H9 (cell line): ENCODE measurements around the gene AZI2. TPM values are rescaled to one million over a fixed set of nuclear protein-coding genes. Genes with fewer than 3 reads are reported as not detected.

Experiments used
- DNase-seq: peaks from one replicate; pipeline ENCODE4 v3.0.0-alpha.2; 2017
- H2AFZ ChIP-seq: one replicate; pipeline ENCODE4 v1.6.1; 2013; ENCODE audit warnings: mild to moderate bottlenecking, low read length, control low read depth, moderate library complexity
- H2AK5ac ChIP-seq: 2 replicates; pipeline ENCODE4 v1.6.1; 2013; ENCODE audit warnings: low read length, control low read depth, mixed read lengths; ENCODE audit not compliant: insufficient read length
- H2BK120ac ChIP-seq: one replicate; pipeline ENCODE4 v1.6.1; 2013; ENCODE audit warnings: low read depth, mild to moderate bottlenecking, low read length, control low read depth, inconsistent platforms; ENCODE audit not compliant: poor library complexity, severe bottlenecking
- H2BK12ac ChIP-seq: 2 replicates; pipeline ENCODE4 v1.6.1; 2013; ENCODE audit warnings: low read length, control low read depth, mixed read lengths, low read depth; ENCODE audit not compliant: insufficient read length
- H2BK15ac ChIP-seq: 2 replicates; pipeline ENCODE4 v1.6.1; 2013; ENCODE audit warnings: low read depth, low read length, control low read depth
- H2BK20ac ChIP-seq: one replicate; pipeline ENCODE4 v1.6.1; 2013; ENCODE audit warnings: low read depth, mild to moderate bottlenecking, low read length, control low read depth, inconsistent platforms; ENCODE audit not compliant: poor library complexity, severe bottlenecking
- H2BK5ac ChIP-seq: 2 replicates; pipeline ENCODE4 v1.6.1; 2013; ENCODE audit warnings: low read length, control low read depth, mixed read lengths; ENCODE audit not compliant: insufficient read length
- H3K14ac ChIP-seq: 2 replicates; pipeline ENCODE4 v1.6.1; 2013; ENCODE audit warnings: low read length, control low read depth; ENCODE audit not compliant: insufficient read depth
- H3K18ac ChIP-seq: 2 replicates; pipeline ENCODE4 v1.6.1; 2013; ENCODE audit warnings: low read depth, mild to moderate bottlenecking, mixed read lengths, low read length, control low read depth; ENCODE audit not compliant: insufficient read length
- H3K23ac ChIP-seq: 2 replicates; pipeline ENCODE4 v1.6.1; 2013; ENCODE audit warnings: low read length, control low read depth, mixed read lengths, low read depth; ENCODE audit not compliant: insufficient read length
- H3K23me2 ChIP-seq: 2 replicates; pipeline ENCODE4 v1.6.1; 2013; ENCODE audit warnings: low read depth, mild to moderate bottlenecking, mixed read lengths, low read length, control low read depth; ENCODE audit not compliant: insufficient read length, poor library complexity, severe bottlenecking
- H3K27ac ChIP-seq: 2 replicates; pipeline ENCODE4 v1.5.1; 2013; ENCODE audit warnings: low read length, control low read depth, mixed read lengths, low read depth; ENCODE audit not compliant: insufficient read length
- H3K27me3 ChIP-seq: 2 replicates; pipeline ENCODE4 v1.6.1; 2013; ENCODE audit warnings: low read length, control low read depth, inconsistent platforms; ENCODE audit not compliant: insufficient read depth
- H3K4ac ChIP-seq: 2 replicates; pipeline ENCODE4 v1.6.1; 2013; ENCODE audit warnings: low read depth, mild to moderate bottlenecking, control low read depth, inconsistent platforms, low read length, moderate library complexity
- H3K4me1 ChIP-seq: 2 replicates; pipeline ENCODE4 v1.6.1; 2013; ENCODE audit warnings: low read length, control low read depth, inconsistent platforms; ENCODE audit not compliant: insufficient read depth
- H3K4me2 ChIP-seq: 2 replicates; pipeline ENCODE4 v1.6.1; 2013; ENCODE audit warnings: low read length, control low read depth, mixed read lengths; ENCODE audit not compliant: insufficient read length, insufficient read depth
- H3K56ac ChIP-seq: 2 replicates; pipeline ENCODE4 v1.6.1; 2013; ENCODE audit warnings: low read depth, mild to moderate bottlenecking, mixed read lengths, low read length, control low read depth; ENCODE audit not compliant: insufficient read length
- H3K79me1 ChIP-seq: 2 replicates; pipeline ENCODE4 v1.6.1; 2013; ENCODE audit warnings: low read depth, mild to moderate bottlenecking, moderate library complexity, low read length, control low read depth, inconsistent platforms; ENCODE audit not compliant: insufficient read depth, poor library complexity, severe bottlenecking
- H3K79me2 ChIP-seq: 2 replicates; pipeline ENCODE4 v1.6.1; 2013; ENCODE audit warnings: low read length, control low read depth, inconsistent platforms; ENCODE audit not compliant: insufficient read depth
- H3K9ac ChIP-seq: 2 replicates; pipeline ENCODE4 v1.6.1; 2013; ENCODE audit warnings: low read length, control low read depth, mixed read lengths; ENCODE audit not compliant: insufficient read length; ENCODE audit errors: extremely low read depth
- H3K9me3 ChIP-seq: one replicate; pipeline ENCODE4 v1.6.1; 2013; ENCODE audit warnings: low read depth, low read length, inconsistent platforms; ENCODE audit not compliant: control insufficient read depth
- H3T11ph ChIP-seq: one replicate; pipeline ENCODE4 v1.6.1; 2013; ENCODE audit warnings: mild to moderate bottlenecking, low read length, control low read depth, inconsistent platforms
- H4K20me1 ChIP-seq: one replicate; pipeline ENCODE4 v1.6.1; 2013; ENCODE audit not compliant: control insufficient read depth, insufficient read length, insufficient read depth
- H4K5ac ChIP-seq: 2 replicates; pipeline ENCODE4 v1.6.1; 2013; ENCODE audit warnings: low read depth, mild to moderate bottlenecking, mixed read lengths, low read length, control low read depth; ENCODE audit not compliant: insufficient read length
- H4K8ac ChIP-seq: replicated peaks from 2 replicates; pipeline ENCODE4 v1.6.1; 2013; ENCODE audit warnings: low read length, control low read depth, mixed read lengths, low read depth; ENCODE audit not compliant: insufficient read length
- H4K91ac ChIP-seq: 2 replicates; pipeline ENCODE4 v1.6.1; 2013; ENCODE audit warnings: low read depth, mild to moderate bottlenecking, moderate library complexity, mixed read lengths, low read length, control low read depth; ENCODE audit not compliant: insufficient read length
- H3K27ac Mint-ChIP-seq, 3 experiments: 2 replicates in 2 of 3; 3 replicates in 1 of 3; pipeline ENCODE4 v1.8.0; 2020 to 2021; ENCODE audit warnings: mixed read lengths in 3 of 3, mild to moderate bottlenecking in 1 of 3, moderate library complexity in 1 of 3
- H3K27me3 Mint-ChIP-seq: 2 replicates; pipeline ENCODE4 v1.8.0; 2021; ENCODE audit warnings: low read depth, mild to moderate bottlenecking, moderate library complexity, mixed read lengths
- H3K36me3 Mint-ChIP-seq, 3 experiments: 2 replicates in 2 of 3; 3 replicates in 1 of 3; pipeline ENCODE4 v1.8.0; 2020 to 2021; ENCODE audit warnings: low read depth in 3 of 3, mixed read lengths in 3 of 3; ENCODE audit not compliant: insufficient read depth in 1 of 3
- H3K4me1 Mint-ChIP-seq, 2 experiments: 2 replicates each; pipeline ENCODE4 v1.8.0; 2020; ENCODE audit warnings: mixed read lengths in 2 of 2
- H3K4me3 Mint-ChIP-seq, 2 experiments: 2 replicates in 1 of 2; 3 replicates in 1 of 2; pipeline ENCODE4 v1.8.0; 2020 to 2021; ENCODE audit warnings: mild to moderate bottlenecking in 2 of 2, mixed read lengths in 2 of 2, moderate library complexity in 1 of 2
- H3K9me3 Mint-ChIP-seq, 2 experiments: 2 replicates in 1 of 2; 3 replicates in 1 of 2; pipeline ENCODE4 v1.8.0; 2020; ENCODE audit warnings: mild to moderate bottlenecking in 2 of 2, mixed read lengths in 2 of 2, moderate library complexity in 1 of 2
- total RNA-seq: library from RNA; stranded (reverse); gene quantifications from 2 replicates; pipeline ENCODE4 v1.2.1, GENCODE V29; 2021
- TF ChIP-seq, protein P1 (sequence below): fragments of 200-600 bp; sonication (generic); conservative IDR thresholded peaks from 3 replicates; pipeline ENCODE4 v1.8.0; 2021; ENCODE audit warnings: antibody characterized with exemption, mild to moderate bottlenecking

AZI2 gene
- total RNA-seq, 1 experiment from 2014 or later: 36.7 TPM

GRCh38 chr3:28286595-28286994 is 62.0 kb downstream of the AZI2 start:
- Mint-ChIP-seq H3K27ac (no peak overlapping the region; a peak in 1 of 7 replicates), H3K4me3 (no peak overlapping the region), H3K9me3 (peaks cover 2 to 3% of the 10 kb centered on the region in 2 experiments; a peak in 2 of 5 replicates), H3K36me3 (peaks cover 9 to 16% (median 10%) of the 10 kb centered on the region in 3 experiments), H3K4me1 (peaks cover 3 to 10% of the 10 kb centered on the region in 2 experiments), H3K27me3 (no peaks in the 10 kb centered on the region)
- H4K91ac ChIP-seq: no peak overlapping the region
- H2BK20ac ChIP-seq: no peak overlapping the region
- no peak overlapping the region for H3K4me2 ChIP-seq
- H3K56ac ChIP-seq: no peak overlapping the region
- H2AFZ ChIP-seq: no peak overlapping the region
- no peak overlapping the region for H2BK120ac ChIP-seq
- H4K5ac ChIP-seq: no peak overlapping the region
- H3K4me1 ChIP-seq: no peaks in the 10 kb centered on the region
- no peak overlapping the region for H3K9ac ChIP-seq
- no peak for DNase-seq
- no peaks in the 10 kb centered on the region for H3K23me2 ChIP-seq
- no peaks in the 10 kb centered on the region for H3K79me1 ChIP-seq
- no peak overlapping the region for H4K8ac ChIP-seq
- H3K18ac ChIP-seq: no peak overlapping the region
- H3K14ac ChIP-seq: no peak overlapping the region
- no peak overlapping the region for H2BK12ac ChIP-seq
- no peak overlapping the region for H3K4ac ChIP-seq
- H3T11ph ChIP-seq: no peak overlapping the region
- no peak overlapping the region for H2BK5ac ChIP-seq
- H2AK5ac ChIP-seq: no peak overlapping the region
- H3K9me3 ChIP-seq: peaks cover 6% of the 10 kb centered on the region
- H4K20me1 ChIP-seq: no peaks in the 10 kb centered on the region
- H3K27ac ChIP-seq: no peak overlapping the region
- H3K79me2 ChIP-seq: no peaks in the 10 kb centered on the region
- TF ChIP-seq, protein P1, sequence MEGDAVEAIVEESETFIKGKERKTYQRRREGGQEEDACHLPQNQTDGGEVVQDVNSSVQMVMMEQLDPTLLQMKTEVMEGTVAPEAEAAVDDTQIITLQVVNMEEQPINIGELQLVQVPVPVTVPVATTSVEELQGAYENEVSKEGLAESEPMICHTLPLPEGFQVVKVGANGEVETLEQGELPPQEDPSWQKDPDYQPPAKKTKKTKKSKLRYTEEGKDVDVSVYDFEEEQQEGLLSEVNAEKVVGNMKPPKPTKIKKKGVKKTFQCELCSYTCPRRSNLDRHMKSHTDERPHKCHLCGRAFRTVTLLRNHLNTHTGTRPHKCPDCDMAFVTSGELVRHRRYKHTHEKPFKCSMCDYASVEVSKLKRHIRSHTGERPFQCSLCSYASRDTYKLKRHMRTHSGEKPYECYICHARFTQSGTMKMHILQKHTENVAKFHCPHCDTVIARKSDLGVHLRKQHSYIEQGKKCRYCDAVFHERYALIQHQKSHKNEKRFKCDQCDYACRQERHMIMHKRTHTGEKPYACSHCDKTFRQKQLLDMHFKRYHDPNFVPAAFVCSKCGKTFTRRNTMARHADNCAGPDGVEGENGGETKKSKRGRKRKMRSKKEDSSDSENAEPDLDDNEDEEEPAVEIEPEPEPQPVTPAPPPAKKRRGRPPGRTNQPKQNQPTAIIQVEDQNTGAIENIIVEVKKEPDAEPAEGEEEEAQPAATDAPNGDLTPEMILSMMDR: peak; percentile 62
- no peak overlapping the region for H2BK15ac ChIP-seq
- no peaks in the 10 kb centered on the region for H3K27me3 ChIP-seq
- H3K23ac ChIP-seq: no peak overlapping the region
